Measurements from ENCODE around the gene FARS2. TPM values are rescaled to one million over a fixed set of nuclear protein-coding genes. Genes with fewer than 3 reads are reported as not detected.

The FARS2 gene
- total and polyA plus RNA-seq, 7 donors: 8.1 to 21.0 (median 12.5) TPM

DNA sequence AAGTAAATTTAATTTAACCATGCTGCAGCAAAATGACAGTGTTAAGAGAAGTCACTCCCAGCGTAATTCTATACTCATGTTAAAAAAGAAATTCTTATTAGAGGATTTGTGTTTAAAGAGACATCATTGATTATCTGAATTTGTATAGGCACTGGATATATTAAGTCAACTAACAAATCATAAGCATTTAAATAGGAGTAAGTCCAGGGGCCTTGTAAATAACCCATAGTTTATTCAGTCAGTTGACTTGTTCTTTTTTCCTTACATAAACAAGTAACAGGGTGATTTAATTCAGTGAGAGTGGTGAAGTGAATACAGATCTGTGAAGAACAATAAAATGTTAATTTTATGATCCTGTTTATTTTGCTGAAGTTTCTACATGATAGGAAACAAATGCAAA is 23.0 kb upstream of the FARS2 start:
- intact Hi-C loops (cut with DNase I): no loop called here
- peaks cover 0 to 5% (median 0%) of the 10 kb centered on the region in 4 donors for H3K36me3 ChIP-seq
- no peak overlapping the region for H3K27ac ChIP-seq
- DNase-seq: no peak
- TF ChIP-seq EP300 (IDR thresholded peaks at IDR 0.05): no peak
- TF ChIP-seq, protein P1, sequence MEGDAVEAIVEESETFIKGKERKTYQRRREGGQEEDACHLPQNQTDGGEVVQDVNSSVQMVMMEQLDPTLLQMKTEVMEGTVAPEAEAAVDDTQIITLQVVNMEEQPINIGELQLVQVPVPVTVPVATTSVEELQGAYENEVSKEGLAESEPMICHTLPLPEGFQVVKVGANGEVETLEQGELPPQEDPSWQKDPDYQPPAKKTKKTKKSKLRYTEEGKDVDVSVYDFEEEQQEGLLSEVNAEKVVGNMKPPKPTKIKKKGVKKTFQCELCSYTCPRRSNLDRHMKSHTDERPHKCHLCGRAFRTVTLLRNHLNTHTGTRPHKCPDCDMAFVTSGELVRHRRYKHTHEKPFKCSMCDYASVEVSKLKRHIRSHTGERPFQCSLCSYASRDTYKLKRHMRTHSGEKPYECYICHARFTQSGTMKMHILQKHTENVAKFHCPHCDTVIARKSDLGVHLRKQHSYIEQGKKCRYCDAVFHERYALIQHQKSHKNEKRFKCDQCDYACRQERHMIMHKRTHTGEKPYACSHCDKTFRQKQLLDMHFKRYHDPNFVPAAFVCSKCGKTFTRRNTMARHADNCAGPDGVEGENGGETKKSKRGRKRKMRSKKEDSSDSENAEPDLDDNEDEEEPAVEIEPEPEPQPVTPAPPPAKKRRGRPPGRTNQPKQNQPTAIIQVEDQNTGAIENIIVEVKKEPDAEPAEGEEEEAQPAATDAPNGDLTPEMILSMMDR (IDR thresholded peaks at IDR 0.05): no peak
- TF ChIP-seq POLR2A (IDR thresholded peaks at IDR 0.05): no peak
- no peak for TF ChIP-seq POLR2AphosphoS5 (IDR thresholded peaks at IDR 0.05)
- H3K27me3 ChIP-seq: no peaks in the 10 kb centered on the region
- H3K9me3 ChIP-seq: no peaks in the 10 kb centered on the region
- H3K4me3 ChIP-seq: no peak overlapping the region
- H3K4me1 ChIP-seq: no peaks in the 10 kb centered on the region
- 95 to 96% methylated on average over 1 of the region's 1 CpG for WGBS, 2 donors

DNA sequence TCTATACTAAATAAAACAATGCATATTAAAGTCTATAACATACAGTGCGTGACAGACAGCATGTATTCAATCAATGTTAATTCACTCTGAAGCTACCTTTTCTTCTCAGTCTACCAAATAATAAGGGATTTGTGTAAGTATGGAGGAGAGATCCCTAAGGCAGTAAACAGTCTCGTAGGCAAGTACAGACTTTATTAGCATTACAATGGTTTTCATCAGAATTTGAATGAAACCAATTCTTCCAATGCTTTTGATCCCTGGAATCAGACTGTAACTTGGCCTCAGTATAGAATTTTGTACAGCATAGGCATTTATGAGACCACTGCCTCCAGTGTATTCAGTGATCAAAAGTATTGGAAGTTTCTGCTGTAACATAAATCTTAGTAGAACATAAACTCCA is 20.1 kb upstream of the FARS2 start:
- WGBS, 2 donors: 97 to 98% methylated on average over 2 of the region's 2 CpGs
- intact Hi-C loops (cut with DNase I): no loop called here
- TF ChIP-seq EP300 (IDR thresholded peaks at IDR 0.05): no peak
- H3K4me3 ChIP-seq: no peak overlapping the region
- no peaks in the 10 kb centered on the region for H3K4me1 ChIP-seq
- H3K27me3 ChIP-seq: no peaks in the 10 kb centered on the region
- no peaks in the 10 kb centered on the region for H3K9me3 ChIP-seq
- no peak for DNase-seq
- H3K36me3 ChIP-seq: no peaks in the 10 kb centered on the region
- no peak overlapping the region for H3K27ac ChIP-seq

DNA sequence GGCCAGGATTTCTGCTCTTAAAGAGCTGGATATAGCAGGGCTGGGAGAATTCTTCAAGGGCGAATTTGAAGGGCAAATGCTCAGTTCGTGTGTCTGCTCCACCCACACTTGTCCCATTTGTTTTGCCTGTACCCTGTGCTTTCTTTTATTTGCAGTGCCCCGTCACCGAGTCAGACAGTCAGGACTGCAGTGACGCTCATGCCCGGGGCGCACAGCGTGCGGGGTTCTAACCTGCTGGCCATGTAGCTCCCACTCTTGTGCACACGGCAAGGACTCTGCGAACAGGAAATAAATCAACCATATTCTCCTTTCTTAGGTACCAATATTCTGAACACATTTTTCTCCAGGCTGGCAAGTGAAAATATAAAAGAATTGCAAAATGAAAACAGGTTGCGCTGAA is 18.2 kb upstream of the FARS2 start:
- Histone ChIP-seq H3K4me1 (no peaks in the 10 kb centered on the region), H3K4me3 (no peak overlapping the region), H3K9me3 (no peaks in the 10 kb centered on the region), H3K36me3 (no peaks in the 10 kb centered on the region), H3K27ac (no peak overlapping the region), H3K27me3 (no peaks in the 10 kb centered on the region)
- intact Hi-C loops (cut with DNase I): no loop called here
- TF ChIP-seq POLR2AphosphoS5 (IDR thresholded peaks at IDR 0.05) (no peak), EP300 (IDR thresholded peaks at IDR 0.05) (no peak), POLR2A (IDR thresholded peaks at IDR 0.05) (no peak)
- TF ChIP-seq, protein P1 (IDR thresholded peaks at IDR 0.05): no peak
- WGBS, 2 donors: 88 to 96% methylated on average over 12 of the region's 12 CpGs
- no peak for DNase-seq

DNA sequence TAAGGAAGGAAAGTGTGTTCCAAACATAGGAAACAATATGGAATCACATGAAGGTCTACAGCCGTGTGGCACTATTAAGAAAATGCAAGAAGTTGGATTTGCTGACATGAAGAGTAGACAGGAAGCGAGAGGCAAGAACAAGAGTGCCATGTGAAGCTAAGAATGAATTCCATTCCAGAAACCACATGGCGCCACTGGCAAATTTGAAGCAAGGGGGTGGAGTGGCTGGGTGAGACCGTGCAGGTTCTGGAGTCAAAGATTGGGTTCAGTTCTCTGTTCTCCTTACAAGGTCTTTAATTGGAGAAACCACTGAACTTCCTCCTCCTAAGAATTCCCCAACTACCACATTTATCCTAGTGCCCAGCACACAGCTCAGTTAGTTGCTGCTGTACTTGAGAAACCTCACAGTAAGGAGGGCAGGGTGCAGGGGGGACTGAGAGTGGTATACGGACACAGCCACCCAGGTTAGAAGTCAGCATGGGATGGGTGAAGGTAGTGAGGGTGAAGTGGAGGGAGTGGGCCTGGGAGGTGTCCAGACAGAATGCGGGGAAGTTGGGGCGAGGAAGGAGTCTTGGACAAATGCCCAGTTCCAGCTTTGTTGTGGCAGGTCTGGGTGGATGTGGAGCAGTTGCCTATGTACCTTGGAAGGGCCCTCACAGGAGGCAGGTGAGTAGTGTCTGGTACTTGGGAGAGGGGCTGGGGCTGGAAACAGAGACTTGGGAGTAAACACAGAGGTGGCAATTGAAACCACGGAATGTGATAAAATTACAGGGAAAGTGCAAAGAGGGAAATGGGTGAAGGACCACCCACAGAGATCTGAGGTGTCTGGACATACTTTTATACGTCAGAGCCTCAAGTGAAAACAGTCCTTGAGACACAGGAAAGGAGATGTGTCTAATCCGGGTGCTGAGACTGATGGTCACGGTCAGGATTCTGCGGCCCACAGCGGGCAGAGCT is 14.9 kb upstream of the FARS2 start:
- no peaks in the 10 kb centered on the region for H3K9me3 ChIP-seq
- 88 to 90% methylated on average over 13 of the region's 13 CpGs for WGBS, 2 donors
- intact Hi-C loops (cut with DNase I): no loop called here
- H3K36me3 ChIP-seq: no peaks in the 10 kb centered on the region
- H3K4me3 ChIP-seq: no peak overlapping the region
- DNase-seq: no peak
- H3K4me1 ChIP-seq: no peaks in the 10 kb centered on the region
- no peak overlapping the region for H3K27ac ChIP-seq
- TF ChIP-seq POLR2A (IDR thresholded peaks at IDR 0.05) (no peak), POLR2AphosphoS5 (IDR thresholded peaks at IDR 0.05) (no peak), EP300 (IDR thresholded peaks at IDR 0.05) (no peak)
- TF ChIP-seq, protein P1 (IDR thresholded peaks at IDR 0.05): no peak
- H3K27me3 ChIP-seq: no peaks in the 10 kb centered on the region

DNA sequence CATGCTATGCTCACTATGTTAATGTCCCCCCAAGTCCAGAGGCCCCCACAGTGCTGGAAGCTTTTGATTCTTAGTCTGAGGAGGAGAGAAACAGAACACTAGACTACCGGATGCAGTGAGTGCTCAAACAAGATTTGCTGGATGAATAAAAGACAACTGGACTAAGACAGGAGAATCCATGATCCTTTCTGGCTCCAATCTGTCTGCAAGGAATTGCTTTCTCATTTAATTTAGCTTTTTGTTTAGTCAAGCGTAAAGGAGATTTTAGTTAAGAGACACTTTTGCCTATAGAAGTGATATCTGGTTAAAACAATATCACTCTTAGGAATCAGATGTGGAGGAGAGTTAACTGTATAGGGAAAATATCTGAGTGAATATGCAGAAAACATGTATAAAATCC is 14.1 kb upstream of the FARS2 start:
- H3K36me3 ChIP-seq: no peaks in the 10 kb centered on the region
- intact Hi-C loops (cut with DNase I): no loop called here
- H3K27me3 ChIP-seq: no peaks in the 10 kb centered on the region
- whole genome bisulfite sequencing, 2 donors: 97% methylated on average over 2 of the region's 2 CpGs
- TF ChIP-seq POLR2A (IDR thresholded peaks at IDR 0.05) (no peak), POLR2AphosphoS5 (IDR thresholded peaks at IDR 0.05) (no peak), EP300 (IDR thresholded peaks at IDR 0.05) (no peak)
- TF ChIP-seq, protein P1 (IDR thresholded peaks at IDR 0.05): no peak
- H3K4me1 ChIP-seq: no peaks in the 10 kb centered on the region
- no peak overlapping the region for H3K27ac ChIP-seq
- H3K9me3 ChIP-seq: no peaks in the 10 kb centered on the region
- no peak for DNase-seq
- H3K4me3 ChIP-seq: no peak overlapping the region
